SH-SY5Y (cell line): ENCODE measurements around the gene DNM2.

Experiments used
- GATA2 ChIP-seq: IDR thresholded peaks from 2 replicates; pipeline ENCODE4 v1.6.1; 2011; ENCODE audit warnings: mild to moderate bottlenecking, low read depth, low read length
- GATA3 ChIP-seq: IDR thresholded peaks from 2 replicates; pipeline ENCODE4 v1.6.1; 2011; ENCODE audit warnings: low read depth, mild to moderate bottlenecking, low read length, moderate library complexity

DNA sequence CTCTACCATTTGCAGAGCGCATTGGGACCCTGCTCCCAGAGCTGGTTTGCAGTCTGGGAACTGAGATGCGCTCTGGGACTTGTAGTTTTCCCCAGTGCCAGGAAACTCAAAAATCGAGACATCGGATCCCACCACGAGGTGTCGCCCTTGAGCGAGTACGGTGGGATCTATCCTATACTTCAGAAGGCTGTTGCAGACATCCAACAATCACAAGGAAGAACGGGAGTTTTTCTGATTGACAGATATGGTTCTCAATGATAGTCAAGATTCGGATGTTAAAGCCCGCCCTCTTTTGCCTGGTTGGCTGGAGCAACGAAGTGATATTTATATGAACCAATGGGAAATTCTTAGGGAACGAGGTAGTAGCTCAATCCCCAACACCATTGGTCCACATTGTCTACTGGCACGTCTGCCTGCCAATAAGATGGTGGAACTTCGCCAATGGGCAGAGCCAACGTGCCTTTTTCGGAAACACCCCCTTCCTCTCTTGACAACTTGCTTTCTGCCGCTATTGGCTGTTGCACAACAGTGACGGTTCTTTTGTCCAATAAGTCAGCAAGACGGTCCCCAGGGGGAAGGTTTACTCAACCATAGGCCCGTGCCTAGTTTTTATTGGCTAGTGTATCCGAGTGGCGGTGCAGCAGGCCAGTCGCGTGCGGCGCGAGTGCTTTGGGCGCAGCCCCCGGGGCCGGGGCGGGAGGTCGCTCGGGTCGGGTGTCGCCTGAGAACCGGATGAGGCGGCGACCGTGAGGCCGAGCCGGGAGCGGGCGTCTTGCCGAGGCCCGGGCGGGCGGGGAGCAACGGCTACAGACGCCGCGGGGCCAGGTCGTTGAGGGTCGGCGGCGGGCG lies at the start of gene DNM2:
- no peak for TF ChIP-seq GATA3
- no peak for TF ChIP-seq GATA2
